Renal cortical epithelial cell (primary cell): Measurements from ENCODE around the gene KSR2. TPM values are rescaled to one million over a fixed set of nuclear protein-coding genes. Genes with fewer than 3 reads are reported as not detected.
A peak's percentile ranks its signal among the peaks of the same experiment; 100 is the strongest.

Experiments used
- DNase-seq: peaks from one replicate; pipeline ENCODE4 v3.0.0-alpha.2; 2011; ENCODE audit warnings: low read depth
- total RNA-seq: library from RNA; depleted of rRNA; stranded (reverse); fragments of >200 nt; gene quantifications from 2 replicates; pipeline ENCODE4 v1.2.3, GENCODE V29; 2014

Gene KSR2
- total RNA-seq, 1 donor from 2014 or later = 0.65 TPM

- DNase-seq = no peak
Measured at GRCh38 chr12:117860111-117860510, 108.7 kb downstream of the KSR2 start.

GRCh38 chr12:117857632-117858612 lies 110.9 kb downstream of the KSR2 start:
- DNase-seq = peak; percentile 55

GRCh38 chr12:117857139-117857538 lies 111.7 kb downstream of the KSR2 start:
- DNase-seq = peak; percentile 49

- no peak for DNase-seq
Measured at GRCh38 chr12:117855165-117855564, 113.6 kb downstream of the KSR2 start.

GRCh38 chr12:117854339-117855012 lies 114.3 kb downstream of the KSR2 start:
- DNase-seq = peak; percentile 59

GRCh38 chr12:117853600-117853999 lies 115.2 kb downstream of the KSR2 start:
- DNase-seq = peak; percentile 95

GRCh38 chr12:117850048-117850447 lies 118.7 kb downstream of the KSR2 start:
- peak; percentile 54 for DNase-seq

GRCh38 chr12:117847371-117847770 lies 121.4 kb downstream of the KSR2 start:
- no peak for DNase-seq

- DNase-seq = no peak
Measured at GRCh38 chr12:117845271-117845904, 123.4 kb downstream of the KSR2 start.

GRCh38 chr12:117844114-117844830 lies 124.5 kb downstream of the KSR2 start:
- DNase-seq = no peak

- DNase-seq = no peak
Measured at GRCh38 chr12:117842630-117843029, 126.2 kb downstream of the KSR2 start.

GRCh38 chr12:117842220-117842619 lies 126.6 kb downstream of the KSR2 start:
- DNase-seq = no peak

GRCh38 chr12:117837737-117838050 lies 131.1 kb downstream of the KSR2 start:
- no peak for DNase-seq

- peak; percentile 64 for DNase-seq
Measured at GRCh38 chr12:117836999-117837736, 131.6 kb downstream of the KSR2 start.

GRCh38 chr12:117836476-117836875 lies 132.3 kb downstream of the KSR2 start:
- DNase-seq = no peak

GRCh38 chr12:117835156-117835555 lies 133.6 kb downstream of the KSR2 start:
- DNase-seq = no peak

- peak; percentile 88 for DNase-seq
Measured at GRCh38 chr12:117832459-117833457, 136.0 kb downstream of the KSR2 start.

GRCh38 chr12:117830471-117830870 lies 138.3 kb downstream of the KSR2 start:
- DNase-seq = no peak

GRCh38 chr12:117829108-117829507 lies 139.7 kb downstream of the KSR2 start:
- no peak for DNase-seq

GRCh38 chr12:117827660-117828059 lies 141.1 kb downstream of the KSR2 start:
- DNase-seq = no peak
